ENCODE data around the gene XKR8. TPM values are rescaled to one million over a fixed set of nuclear protein-coding genes. Genes with fewer than 3 reads are reported as not detected.

XKR8 gene
- 1 to 10 TPM; 5.0 to 9.7 (median 8.3) TPM for polyA plus RNA-seq (ENCODE audit: low read depth in 6 of 6)

GRCh38 chr1:27959792-27960603 lies at the start of gene XKR8:
TSS of gene XKR8 (plus strand) at chr1:27959973. CDS start at chr1:27960070, 97 bp downstream.
- H3K27me3 Mint-ChIP-seq: peaks cover 8 to 20% (median 15%) of the 10 kb centered on the region in 3 donors
- H3K36me3 Mint-ChIP-seq: no peaks in the 10 kb centered on the region
- peak within 1 kb of the TSS; percentile 44 to 91 (median 70) for H3K27ac Mint-ChIP-seq
- DNase-seq (peak; percentile 82), ATAC-seq (ENCODE audit: low read depth in 2 of 2) (peak; percentile 99)
- no peaks in the 10 kb centered on the region for H3K9me3 Mint-ChIP-seq
- peak within 1 kb of the TSS; percentile 81 to 93 (median 89) for H3K4me3 Mint-ChIP-seq
- peaks cover 6 to 27% (median 20%) of the 10 kb centered on the region in 3 donors for H3K4me1 Mint-ChIP-seq

- Mint-ChIP-seq H3K9me3 (peaks cover 0 to 5% (median 2%) of the 10 kb centered on the region in 7 donors), H3K27ac (peak overlapping the region in 2 of 6 donors; percentile 57 to 63), H3K4me1 (peaks cover 11 to 23% (median 19%) of the 10 kb centered on the region in 3 donors), H3K36me3 (peaks cover 5 to 8% of the 10 kb centered on the region in 2 donors), H3K4me3 (peak overlapping the region in 4 of 8 donors; percentile 29 to 72 (median 49)), H3K27me3 (peaks cover 0 to 4% (median 2%) of the 10 kb centered on the region in 3 donors)
- ATAC-seq (ENCODE audit: low read depth in 2 of 2) (no peak), DNase-seq (no peak)
Measured at GRCh38 chr1:27912429-27912828, 47.3 kb upstream of the XKR8 start.

- DNase-seq (no peak), ATAC-seq (ENCODE audit: low read depth in 2 of 2) (no peak)
- Mint-ChIP-seq H3K4me1 (peaks cover 11 to 23% (median 16%) of the 10 kb centered on the region in 3 donors), H3K27me3 (peaks cover 0 to 14% (median 7%) of the 10 kb centered on the region in 3 donors), H3K9me3 (peaks cover 0 to 7% (median 2%) of the 10 kb centered on the region in 7 donors), H3K36me3 (peaks cover 0 to 5% of the 10 kb centered on the region in 2 donors), H3K27ac (peak overlapping the region; percentile 96 to 100 (median 98)), H3K4me3 (peak overlapping the region; percentile 92 to 100 (median 98))
Measured at GRCh38 chr1:27915082-27915575, 44.6 kb upstream of the XKR8 start.

GRCh38 chr1:27922272-27922671 lies 37.5 kb upstream of the XKR8 start:
- Mint-ChIP-seq H3K4me1 (no peaks in the 10 kb centered on the region), H3K9me3 (peaks cover 0 to 2% (median 0%) of the 10 kb centered on the region in 7 donors), H3K27ac (no peak overlapping the region), H3K27me3 (peaks cover 0 to 14% (median 5%) of the 10 kb centered on the region in 3 donors), H3K4me3 (no peak overlapping the region), H3K36me3 (no peaks in the 10 kb centered on the region)
- DNase-seq (no peak), ATAC-seq (ENCODE audit: low read depth in 2 of 2) (no peak)

- no peaks in the 10 kb centered on the region for H3K4me1 Mint-ChIP-seq
- H3K36me3 Mint-ChIP-seq: no peaks in the 10 kb centered on the region
- H3K27me3 Mint-ChIP-seq: peaks cover 0 to 11% (median 2%) of the 10 kb centered on the region in 3 donors
- ATAC-seq (ENCODE audit: low read depth in 2 of 2): no peak
- H3K9me3 Mint-ChIP-seq: no peaks in the 10 kb centered on the region
- no peak for DNase-seq
- H3K27ac Mint-ChIP-seq: no peak overlapping the region
- no peak overlapping the region for H3K4me3 Mint-ChIP-seq
Measured at GRCh38 chr1:27928216-27928954, 31.4 kb upstream of the XKR8 start.

GRCh38 chr1:27931184-27931583 lies 28.6 kb upstream of the XKR8 start:
- no peak for ATAC-seq (ENCODE audit: low read depth in 2 of 2)
- Mint-ChIP-seq H3K27me3 (peaks cover 14 to 23% (median 22%) of the 10 kb centered on the region in 3 donors), H3K9me3 (no peaks in the 10 kb centered on the region), H3K27ac (no peak overlapping the region), H3K4me1 (peaks cover 7 to 15% (median 12%) of the 10 kb centered on the region in 3 donors), H3K4me3 (no peak overlapping the region), H3K36me3 (no peaks in the 10 kb centered on the region)
- no peak for DNase-seq

GRCh38 chr1:27931759-27932158 lies 28.0 kb upstream of the XKR8 start:
- no peaks in the 10 kb centered on the region for H3K9me3 Mint-ChIP-seq
- no peak overlapping the region for H3K4me3 Mint-ChIP-seq
- peaks cover 7 to 15% (median 12%) of the 10 kb centered on the region in 3 donors for H3K4me1 Mint-ChIP-seq
- no peaks in the 10 kb centered on the region for H3K36me3 Mint-ChIP-seq
- DNase-seq (no peak), ATAC-seq (ENCODE audit: low read depth in 2 of 2) (no peak)
- H3K27ac Mint-ChIP-seq: no peak overlapping the region
- peaks cover 14 to 23% (median 22%) of the 10 kb centered on the region in 3 donors for H3K27me3 Mint-ChIP-seq

GRCh38 chr1:27934818-27935549 lies 24.8 kb upstream of the XKR8 start, which contains the start of gene SMPDL3B:
TSS of gene SMPDL3B (plus strand) at chr1:27935000. CDS start at chr1:27935184, 184 bp downstream.
- Mint-ChIP-seq H3K27me3 (peaks cover 14 to 22% (median 17%) of the 10 kb centered on the region in 3 donors), H3K4me3 (peak within 1 kb of the TSS in 4 of 8 donors; percentile 0 to 73 (median 26)), H3K4me1 (peaks cover 9 to 16% (median 14%) of the 10 kb centered on the region in 3 donors), H3K36me3 (no peaks in the 10 kb centered on the region), H3K27ac (peak within 1 kb of the TSS in 4 of 6 donors; percentile 11 to 78 (median 54)), H3K9me3 (no peaks in the 10 kb centered on the region)
- ATAC-seq (ENCODE audit: low read depth in 2 of 2): no peak
- no peak for DNase-seq

GRCh38 chr1:27935721-27936120 lies 24.1 kb upstream of the XKR8 start:
- ATAC-seq (ENCODE audit: low read depth in 2 of 2) (no peak), DNase-seq (no peak)
- Mint-ChIP-seq H3K27ac (no peak overlapping the region), H3K9me3 (no peaks in the 10 kb centered on the region), H3K36me3 (no peaks in the 10 kb centered on the region), H3K4me1 (peaks cover 12 to 24% (median 20%) of the 10 kb centered on the region in 3 donors), H3K4me3 (peak overlapping the region in 1 of 8 donors; percentile 30), H3K27me3 (peaks cover 14 to 22% (median 17%) of the 10 kb centered on the region in 3 donors)

GRCh38 chr1:27936370-27936769 lies 23.4 kb upstream of the XKR8 start:
- H3K36me3 Mint-ChIP-seq: no peaks in the 10 kb centered on the region
- H3K27ac Mint-ChIP-seq: no peak overlapping the region
- no peak for ATAC-seq (ENCODE audit: low read depth in 2 of 2)
- no peak overlapping the region for H3K4me3 Mint-ChIP-seq
- H3K4me1 Mint-ChIP-seq: peaks cover 12 to 25% (median 20%) of the 10 kb centered on the region in 3 donors
- peaks cover 14 to 22% (median 17%) of the 10 kb centered on the region in 3 donors for H3K27me3 Mint-ChIP-seq
- H3K9me3 Mint-ChIP-seq: no peaks in the 10 kb centered on the region
- DNase-seq: no peak

GRCh38 chr1:27937524-27937836 lies 22.3 kb upstream of the XKR8 start:
- Mint-ChIP-seq H3K27ac (no peak overlapping the region), H3K4me3 (no peak overlapping the region), H3K9me3 (no peaks in the 10 kb centered on the region), H3K36me3 (no peaks in the 10 kb centered on the region), H3K27me3 (peaks cover 14 to 22% (median 16%) of the 10 kb centered on the region in 3 donors), H3K4me1 (peaks cover 12 to 25% (median 20%) of the 10 kb centered on the region in 3 donors)
- ATAC-seq (ENCODE audit: low read depth in 2 of 2) (no peak), DNase-seq (no peak)

- ATAC-seq (ENCODE audit: low read depth in 2 of 2) (no peak), DNase-seq (no peak)
- H3K9me3 Mint-ChIP-seq: no peaks in the 10 kb centered on the region
- H3K27ac Mint-ChIP-seq: peak overlapping the region in 1 of 6 donors; percentile 42
- peaks cover 12 to 19% (median 14%) of the 10 kb centered on the region in 3 donors for H3K27me3 Mint-ChIP-seq
- no peak overlapping the region for H3K4me3 Mint-ChIP-seq
- peaks cover 12 to 25% (median 20%) of the 10 kb centered on the region in 3 donors for H3K4me1 Mint-ChIP-seq
- H3K36me3 Mint-ChIP-seq: no peaks in the 10 kb centered on the region
Measured at GRCh38 chr1:27938488-27938887, 21.3 kb upstream of the XKR8 start.

Data from naive B cell (primary cell).